Measurements from ENCODE around the gene ZBTB44.

The ZBTB44 gene

DNA sequence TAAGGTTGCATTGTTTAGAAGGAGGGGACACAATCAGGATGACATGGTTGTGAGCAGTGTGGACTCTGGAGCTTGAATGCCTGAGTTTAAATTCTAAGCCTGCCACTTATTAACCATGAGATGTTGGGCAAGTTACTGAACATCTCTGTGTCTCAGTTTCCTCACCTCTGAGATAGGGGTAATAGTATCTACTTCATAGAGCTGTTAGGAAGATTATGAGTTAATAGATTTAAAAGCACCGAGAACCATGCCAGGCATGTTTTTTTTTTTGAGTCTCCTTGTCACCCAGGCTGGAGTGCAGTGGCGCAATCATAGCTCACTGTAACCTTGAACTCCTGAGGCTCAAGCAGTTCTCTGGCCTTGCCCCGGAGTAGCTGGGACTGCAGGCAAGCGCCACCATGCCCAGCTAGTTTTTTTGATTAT is 121.9 kb downstream of the ZBTB44 start:
- TF ChIP-seq, protein P1, sequence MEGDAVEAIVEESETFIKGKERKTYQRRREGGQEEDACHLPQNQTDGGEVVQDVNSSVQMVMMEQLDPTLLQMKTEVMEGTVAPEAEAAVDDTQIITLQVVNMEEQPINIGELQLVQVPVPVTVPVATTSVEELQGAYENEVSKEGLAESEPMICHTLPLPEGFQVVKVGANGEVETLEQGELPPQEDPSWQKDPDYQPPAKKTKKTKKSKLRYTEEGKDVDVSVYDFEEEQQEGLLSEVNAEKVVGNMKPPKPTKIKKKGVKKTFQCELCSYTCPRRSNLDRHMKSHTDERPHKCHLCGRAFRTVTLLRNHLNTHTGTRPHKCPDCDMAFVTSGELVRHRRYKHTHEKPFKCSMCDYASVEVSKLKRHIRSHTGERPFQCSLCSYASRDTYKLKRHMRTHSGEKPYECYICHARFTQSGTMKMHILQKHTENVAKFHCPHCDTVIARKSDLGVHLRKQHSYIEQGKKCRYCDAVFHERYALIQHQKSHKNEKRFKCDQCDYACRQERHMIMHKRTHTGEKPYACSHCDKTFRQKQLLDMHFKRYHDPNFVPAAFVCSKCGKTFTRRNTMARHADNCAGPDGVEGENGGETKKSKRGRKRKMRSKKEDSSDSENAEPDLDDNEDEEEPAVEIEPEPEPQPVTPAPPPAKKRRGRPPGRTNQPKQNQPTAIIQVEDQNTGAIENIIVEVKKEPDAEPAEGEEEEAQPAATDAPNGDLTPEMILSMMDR (IDR thresholded peaks at IDR 0.05; ENCODE audit: insufficient read depth, low read length, missing control alignments), result no peak
- ChIA-PET CTCF (no interaction called here), POLR2A (no interaction called here)
- H3K4me3 ChIP-seq (ENCODE audit: low read depth, low read length), result no peak overlapping the region
- no peak for DNase-seq (ENCODE audit: low read depth, low spot score)

DNA sequence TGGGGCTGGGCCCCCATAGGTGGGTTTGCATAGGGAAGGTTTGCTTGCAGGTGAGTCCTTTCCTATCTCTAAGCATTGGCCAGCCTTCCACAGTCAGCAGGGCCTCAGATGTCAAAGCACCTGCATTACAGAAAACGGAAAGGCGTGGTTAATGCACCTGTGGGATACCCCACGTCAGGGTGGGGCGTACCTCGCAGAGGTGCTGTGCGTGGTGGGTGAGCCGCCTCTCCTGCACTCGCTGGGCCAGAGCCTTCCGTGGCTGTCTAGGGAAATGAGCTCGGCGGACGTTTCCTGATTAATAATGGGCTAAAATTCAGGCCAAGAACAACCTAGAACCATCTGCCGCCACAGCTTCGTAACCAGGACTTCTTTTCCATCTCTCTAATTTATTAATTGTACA is 122.8 kb downstream of the ZBTB44 start:
- DNase-seq (ENCODE audit: low read depth, low spot score), result no peak
- ChIA-PET POLR2A (no interaction called here), CTCF (no interaction called here)
- TF ChIP-seq, protein P1 (IDR thresholded peaks at IDR 0.05; ENCODE audit: insufficient read depth, low read length, missing control alignments), result no peak
- H3K4me3 ChIP-seq (ENCODE audit: low read depth, low read length), result no peak overlapping the region

DNA sequence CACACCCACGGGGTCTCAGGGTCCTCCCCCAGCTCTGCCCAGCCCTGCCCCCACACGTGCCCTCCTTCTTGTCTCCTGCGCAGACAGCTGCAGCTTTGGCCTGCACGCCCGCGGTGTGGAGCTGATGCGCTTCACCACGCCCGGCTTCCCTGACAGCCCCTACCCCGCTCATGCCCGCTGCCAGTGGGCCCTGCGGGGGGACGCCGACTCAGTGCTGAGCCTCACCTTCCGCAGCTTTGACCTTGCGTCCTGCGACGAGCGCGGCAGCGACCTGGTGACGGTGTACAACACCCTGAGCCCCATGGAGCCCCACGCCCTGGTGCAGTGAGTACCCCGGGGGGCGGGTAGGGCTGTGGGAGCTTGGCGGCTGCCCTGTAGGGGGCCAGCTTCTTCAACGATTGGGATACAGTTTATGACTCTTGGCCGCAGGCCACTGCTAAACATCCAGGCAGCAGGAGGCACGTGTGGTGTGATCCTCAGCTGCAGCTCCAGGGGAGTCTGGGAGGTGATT is 124.3 kb downstream of the ZBTB44 start:
- CTCF ChIA-PET, result no interaction called here
- H3K4me3 ChIP-seq (ENCODE audit: low read depth, low read length), result no peak overlapping the region
- DNase-seq (ENCODE audit: low read depth, low spot score), result no peak
- POLR2A ChIA-PET, result no interaction called here
- TF ChIP-seq, protein P1 (IDR thresholded peaks at IDR 0.05; ENCODE audit: insufficient read depth, low read length, missing control alignments), result no peak

DNA sequence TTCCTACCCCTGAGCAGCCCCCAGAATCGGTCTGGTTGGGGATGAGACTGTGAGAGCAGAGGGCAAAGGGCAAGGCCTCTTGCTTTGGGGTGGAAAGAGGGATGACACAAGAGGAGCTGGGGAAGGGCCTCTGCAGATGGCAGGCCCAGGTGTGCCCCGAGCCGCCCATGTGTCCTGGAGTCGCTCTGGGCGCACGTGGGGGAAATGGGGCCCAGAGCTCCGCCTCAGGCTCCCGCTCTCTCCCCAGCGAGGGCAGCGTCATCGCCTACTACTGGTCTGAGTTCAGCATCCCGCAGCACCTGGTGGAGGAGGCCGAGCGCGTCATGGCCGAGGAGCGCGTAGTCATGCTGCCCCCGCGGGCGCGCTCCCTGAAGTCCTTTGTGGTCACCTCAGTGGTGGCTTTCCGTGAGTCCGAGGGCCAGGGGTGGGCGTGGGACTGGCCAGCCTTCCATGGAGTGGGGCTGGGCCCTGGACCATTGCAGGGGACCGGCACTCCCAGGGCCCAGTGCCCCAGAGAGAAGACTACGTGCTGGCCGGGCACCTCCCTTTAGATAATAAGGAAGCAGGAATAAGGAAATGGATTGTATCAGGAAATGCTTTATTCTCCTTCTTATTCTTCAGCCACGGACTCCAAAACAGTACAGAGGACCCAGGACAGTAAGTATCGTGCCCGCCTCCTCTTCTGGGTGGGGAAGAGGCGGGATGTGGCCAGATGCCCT is 125.1 kb downstream of the ZBTB44 start:
- no peak for DNase-seq (ENCODE audit: low read depth, low spot score)
- POLR2A ChIA-PET, result no interaction called here
- TF ChIP-seq, protein P1 (IDR thresholded peaks at IDR 0.05; ENCODE audit: insufficient read depth, low read length, missing control alignments), result no peak
- H3K4me3 ChIP-seq (ENCODE audit: low read depth, low read length), result no peak overlapping the region
- CTCF ChIA-PET, result no interaction called here

DNA sequence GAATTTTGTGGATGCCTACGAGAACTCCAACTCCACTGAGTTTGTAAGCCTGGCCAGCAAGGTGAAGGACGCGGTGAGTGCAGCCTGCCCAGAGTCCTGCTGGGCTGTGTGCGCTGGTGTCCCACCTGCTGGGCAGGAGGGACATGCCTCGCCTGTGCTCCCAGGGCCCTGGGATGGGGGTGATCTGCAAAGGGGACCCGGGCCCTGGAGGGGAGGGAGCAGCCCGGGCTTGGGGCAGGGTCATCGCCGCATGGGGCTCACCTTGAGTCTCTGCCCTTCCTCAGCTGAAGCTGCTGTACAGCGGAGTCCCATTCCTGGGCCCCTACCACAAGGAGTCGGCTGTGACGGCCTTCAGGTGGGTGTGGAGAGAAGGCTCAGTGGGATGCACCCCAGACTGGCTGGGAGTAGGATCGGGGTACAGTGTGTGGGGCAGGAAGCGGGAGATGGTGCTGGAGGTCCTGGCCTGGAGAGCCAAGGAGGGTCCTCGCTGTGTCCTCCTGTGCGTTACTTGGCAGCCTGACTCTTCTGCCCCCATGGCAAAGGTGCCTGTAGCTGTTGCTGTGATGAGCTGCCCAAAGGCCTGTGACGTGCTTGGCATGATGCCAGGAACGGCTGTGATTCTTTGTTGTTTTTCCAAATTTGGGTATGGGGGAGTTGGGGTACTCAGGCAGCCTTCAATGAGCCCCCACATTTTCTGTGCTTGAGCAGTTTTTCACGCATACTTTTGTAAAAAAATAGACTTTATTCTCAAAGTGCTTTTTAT is 126.0 kb downstream of the ZBTB44 start:
- no peak for DNase-seq (ENCODE audit: low read depth, low spot score)
- TF ChIP-seq, protein P1 (IDR thresholded peaks at IDR 0.05; ENCODE audit: insufficient read depth, low read length, missing control alignments), result no peak
- CTCF ChIA-PET, result no interaction called here
- POLR2A ChIA-PET, result no interaction called here
- H3K4me3 ChIP-seq (ENCODE audit: low read depth, low read length), result no peak overlapping the region

DNA sequence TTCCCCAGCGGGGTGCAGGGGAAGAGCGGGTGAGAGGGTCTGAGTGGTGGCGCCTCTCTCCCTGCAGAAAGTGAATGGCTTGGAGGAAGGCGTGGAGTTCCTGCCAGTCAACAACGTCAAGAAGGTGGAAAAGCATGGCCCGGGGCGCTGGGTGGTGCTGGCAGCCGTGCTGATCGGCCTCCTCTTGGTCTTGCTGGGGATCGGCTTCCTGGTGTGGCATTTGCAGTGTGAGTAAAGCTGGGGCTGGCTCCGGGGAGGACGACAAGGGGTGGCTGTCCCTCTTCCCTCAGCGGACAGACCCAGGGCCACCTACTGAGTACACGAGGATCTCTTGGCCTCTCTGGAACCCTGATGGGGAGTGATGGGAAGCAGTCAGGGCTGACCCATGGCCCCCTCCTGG is 126.7 kb downstream of the ZBTB44 start:
- H3K4me3 ChIP-seq (ENCODE audit: low read depth, low read length), result no peak overlapping the region
- TF ChIP-seq, protein P1 (IDR thresholded peaks at IDR 0.05; ENCODE audit: insufficient read depth, low read length, missing control alignments), result no peak
- ChIA-PET CTCF (no interaction called here), POLR2A (no interaction called here)
- DNase-seq (ENCODE audit: low read depth, low spot score), result no peak
